HG03095 (cell line): Measurements from ENCODE around the gene MRPS26.
"Not testable (repeated sequence)": the region's sequence is repeated elsewhere in the genome, so short reads cannot be mapped to it uniquely, and the experiment has no call there.

Experiments
- ATAC-seq: cut with Tn5 transposase; IDR thresholded peaks from one replicate; pipeline ENCODE4 v1.9.1; 2021; ENCODE audit warnings: moderate library complexity; ENCODE audit not compliant: unreplicated experiment

Gene MRPS26

GRCh38 chr20:3045816-3046676, at the start of gene MRPS26:
MRPS26 (plus strand) TSS chr20:3046052; CDS start chr20:3046069, 17 bp downstream.
- peak; percentile 90 for ATAC-seq

GRCh38 chr20:2998728-2999127, 47.1 kb upstream of the MRPS26 start:
- no peak for ATAC-seq

GRCh38 chr20:3000852-3001523, 44.9 kb upstream of the MRPS26 start:
- ATAC-seq, result no peak

GRCh38 chr20:3003416-3003815, 42.4 kb upstream of the MRPS26 start:
- ATAC-seq, result no peak

- ATAC-seq, result no peak
Measured at GRCh38 chr20:3010985-3011723, 34.7 kb upstream of the MRPS26 start.

- no peak for ATAC-seq
Measured at GRCh38 chr20:3011752-3012151, 34.1 kb upstream of the MRPS26 start.

GRCh38 chr20:3013771-3014170, 32.1 kb upstream of the MRPS26 start:
- no peak for ATAC-seq

- ATAC-seq, result no peak
Measured at GRCh38 chr20:3014179-3014578, 31.7 kb upstream of the MRPS26 start.

- ATAC-seq, result no peak
Measured at GRCh38 chr20:3014662-3015061, 31.2 kb upstream of the MRPS26 start.

GRCh38 chr20:3015302-3015701, 30.6 kb upstream of the MRPS26 start:
- ATAC-seq, result not testable (repeated sequence)

GRCh38 chr20:3021327-3021726, 24.5 kb upstream of the MRPS26 start:
- ATAC-seq, result no peak

GRCh38 chr20:3021777-3022176, 24.1 kb upstream of the MRPS26 start:
- no peak for ATAC-seq

GRCh38 chr20:3022559-3023490, 23.0 kb upstream of the MRPS26 start:
- ATAC-seq, result not testable (repeated sequence)

- ATAC-seq, result no peak
Measured at GRCh38 chr20:3027987-3028386, 17.9 kb upstream of the MRPS26 start.

- ATAC-seq, result no peak
Measured at GRCh38 chr20:3031524-3032147, 14.2 kb upstream of the MRPS26 start.

- no peak for ATAC-seq
Measured at GRCh38 chr20:3032624-3033023, 13.2 kb upstream of the MRPS26 start.

- no peak for ATAC-seq
Measured at GRCh38 chr20:3037654-3038053, 8.2 kb upstream of the MRPS26 start.

GRCh38 chr20:3038454-3038853, 7.4 kb upstream of the MRPS26 start:
- ATAC-seq, result no peak

- ATAC-seq, result no peak
Measured at GRCh38 chr20:3039426-3039825, 6.4 kb upstream of the MRPS26 start.

- no peak for ATAC-seq
Measured at GRCh38 chr20:3040086-3040485, 5.8 kb upstream of the MRPS26 start.
